HG03575 (cell line): ENCODE results near the gene SLC25A51.
"Not testable (repeated sequence)": the region's sequence is repeated elsewhere in the genome, so short reads cannot be mapped to it uniquely, and the experiment has no call there.

Source experiments
- ATAC-seq: cut with Tn5 transposase; IDR thresholded peaks from one replicate; pipeline ENCODE4 v1.9.1; 2021; ENCODE audit not compliant: unreplicated experiment, insufficient number of reproducible peaks, low FRiP score; ENCODE audit errors: extremely low read depth

Gene SLC25A51

GRCh38 chr9:37908698-37909186 lies 4.8 kb upstream of the SLC25A51 start:
- ATAC-seq = no peak

- no peak for ATAC-seq
These were observed 4.4 kb upstream of the SLC25A51 start for GRCh38 chr9:37908283-37908682.

- ATAC-seq = no peak
These were observed 2.6 kb upstream of the SLC25A51 start for GRCh38 chr9:37906312-37907239.

GRCh38 chr9:37905776-37906175 lies 1.8 kb upstream of the SLC25A51 start:
- no peak for ATAC-seq

GRCh38 chr9:37905131-37905505 lies 1.2 kb upstream of the SLC25A51 start:
- ATAC-seq = no peak

GRCh38 chr9:37904445-37905130 lies 661 bp upstream of the SLC25A51 start:
- no peak for ATAC-seq

GRCh38 chr9:37902796-37903646 lies 906 bp downstream of the SLC25A51 start:
- no peak for ATAC-seq

GRCh38 chr9:37902131-37902530 lies 1.8 kb downstream of the SLC25A51 start:
- ATAC-seq = no peak

GRCh38 chr9:37899041-37899440 lies 4.9 kb downstream of the SLC25A51 start:
- no peak for ATAC-seq

- no peak for ATAC-seq
These were observed 6.3 kb downstream of the SLC25A51 start for GRCh38 chr9:37897665-37898064.

GRCh38 chr9:37892063-37892462 lies 11.9 kb downstream of the SLC25A51 start:
- no peak for ATAC-seq

GRCh38 chr9:37891042-37891441 lies 12.9 kb downstream of the SLC25A51 start:
- ATAC-seq = not testable (repeated sequence)

- no peak for ATAC-seq
These were observed 14.4 kb downstream of the SLC25A51 start for GRCh38 chr9:37889536-37889935.

- not testable (repeated sequence) for ATAC-seq
These were observed 15.8 kb downstream of the SLC25A51 start for GRCh38 chr9:37887977-37888583.

- ATAC-seq = no peak
These were observed 22.9 kb downstream of the SLC25A51 start for GRCh38 chr9:37880916-37881479.

- ATAC-seq = no peak
These were observed 27.6 kb downstream of the SLC25A51 start for GRCh38 chr9:37876376-37876775.

- ATAC-seq = no peak
These were observed 30.0 kb downstream of the SLC25A51 start for GRCh38 chr9:37873955-37874354.

- ATAC-seq = no peak
These were observed 33.1 kb downstream of the SLC25A51 start for GRCh38 chr9:37870799-37871176.
